Measurements from ENCODE around the gene KCNC1.

The KCNC1 gene

DNA sequence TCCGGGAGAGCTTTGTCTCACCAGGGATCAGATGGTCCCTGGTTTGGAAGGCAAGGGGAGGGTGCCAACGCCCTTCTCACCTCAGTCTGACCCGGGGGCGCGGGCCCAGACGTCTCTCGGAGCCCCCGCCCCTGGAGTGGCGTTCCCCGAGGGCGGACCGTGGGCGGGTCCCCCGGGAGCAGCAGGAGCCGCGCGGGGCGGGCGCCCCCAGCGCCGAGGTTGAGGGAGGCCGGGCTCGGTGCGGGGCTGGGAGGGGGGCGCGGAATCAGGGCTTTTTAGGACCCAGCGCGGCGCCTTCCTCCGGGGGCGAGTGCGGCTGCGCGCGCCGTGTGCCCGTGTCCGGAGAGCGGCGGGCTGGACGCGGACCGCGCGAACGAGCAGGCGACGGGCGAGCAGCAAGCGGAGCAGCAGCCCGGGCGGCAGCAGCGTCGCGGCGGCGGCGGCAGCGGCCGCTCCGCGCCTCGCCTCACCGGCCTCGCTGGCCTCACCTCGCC is at the start of gene KCNC1:
Gene KCNC1 (plus strand): TSS at position 364 of the 494 bp plus-strand sequence. CDS start 1,222 bp downstream, outside the sequence.
- DNase-seq (ENCODE audit: low read depth) = no peak

DNA sequence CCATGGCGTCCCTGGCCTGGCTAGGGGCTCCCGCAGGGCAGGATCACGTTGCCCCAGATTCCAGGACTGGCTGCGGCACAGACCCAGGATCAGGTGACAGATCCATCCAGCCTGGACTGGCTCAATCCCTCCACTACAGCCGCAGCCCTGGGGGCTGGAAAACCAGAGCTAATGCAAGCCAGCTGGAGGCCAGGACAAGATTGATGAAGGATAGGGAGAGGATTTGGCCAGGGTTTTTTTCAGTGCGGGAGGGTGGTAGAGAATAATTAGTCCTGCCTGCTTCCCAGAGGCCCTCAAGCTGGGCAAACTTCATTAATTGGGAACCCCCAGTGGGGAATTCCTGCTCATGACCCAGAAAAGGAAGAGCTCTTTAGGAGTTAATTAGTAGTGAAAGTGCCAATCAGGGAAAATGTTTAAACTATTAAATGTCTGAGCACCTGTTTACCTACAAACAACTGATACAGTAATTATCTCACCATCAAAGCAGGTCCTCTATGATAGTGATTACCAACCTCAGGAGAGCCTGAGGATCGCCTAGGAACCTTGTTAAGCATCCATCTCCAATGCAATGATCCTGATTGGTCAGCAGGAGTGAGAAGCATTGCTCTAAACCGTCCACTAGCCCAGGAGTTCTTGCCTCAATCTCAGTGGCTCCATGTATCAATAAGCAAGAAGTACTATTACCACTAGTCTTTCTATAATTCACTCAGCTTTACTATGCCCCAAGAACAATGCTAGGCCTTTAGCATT is 48.2 kb upstream of the KCNC1 start:
- no peak for DNase-seq (ENCODE audit: low read depth)

DNA sequence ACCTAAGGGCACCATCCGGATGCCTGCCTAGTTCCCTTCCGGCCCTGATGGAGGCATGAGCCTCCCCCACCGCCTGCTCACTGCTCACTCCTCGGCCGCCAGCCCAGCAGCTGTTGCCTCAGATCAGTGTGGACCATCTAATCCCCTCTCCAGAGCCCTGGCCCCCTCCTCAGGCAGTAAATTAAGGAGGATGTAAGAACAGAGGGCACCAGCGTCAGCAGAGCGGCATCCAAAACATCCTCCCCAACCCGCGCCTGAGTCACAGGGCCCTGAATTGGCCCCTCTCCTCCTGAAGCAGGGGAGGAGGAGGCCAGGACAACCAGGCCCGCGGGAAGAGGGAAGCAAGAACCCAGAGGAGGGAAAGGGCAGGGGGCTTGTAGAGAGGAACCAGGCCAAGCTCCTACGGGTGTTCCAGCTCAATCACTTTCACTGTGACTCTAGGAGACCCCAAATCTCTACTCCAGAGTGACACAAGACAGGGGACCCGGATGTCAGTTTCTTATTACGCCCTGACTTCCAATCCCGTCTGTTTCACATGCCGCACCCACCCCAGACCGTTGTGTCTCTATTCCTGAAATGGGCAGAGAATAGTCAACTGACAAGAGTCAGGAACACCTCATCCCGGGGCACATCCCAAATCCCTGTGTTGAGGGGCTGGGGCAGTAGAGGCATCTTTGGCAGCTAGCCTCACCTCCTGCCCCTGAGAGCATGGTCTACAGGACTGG is 46.5 kb upstream of the KCNC1 start:
- DNase-seq (ENCODE audit: low read depth) = no peak

DNA sequence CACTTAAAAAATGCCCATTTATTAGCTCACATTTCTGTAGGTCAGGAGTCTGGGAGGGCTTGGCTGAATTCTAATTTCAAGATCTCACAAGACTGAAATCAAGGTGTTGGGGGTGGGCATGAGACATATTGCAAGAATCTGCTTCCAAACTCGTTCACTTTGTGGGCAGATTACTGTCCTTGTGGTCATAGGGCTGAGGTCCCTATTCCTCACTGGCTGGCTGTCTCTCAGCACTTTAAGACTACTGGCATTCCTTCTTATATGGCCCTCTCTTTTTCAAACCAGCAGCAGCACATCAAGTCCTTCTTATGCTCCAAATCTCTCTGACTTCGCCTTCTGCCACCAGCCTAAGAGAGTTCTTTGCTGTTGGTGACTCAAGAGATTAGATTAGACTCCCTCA is 43.0 kb upstream of the KCNC1 start:
- no peak for DNase-seq (ENCODE audit: low read depth)

DNA sequence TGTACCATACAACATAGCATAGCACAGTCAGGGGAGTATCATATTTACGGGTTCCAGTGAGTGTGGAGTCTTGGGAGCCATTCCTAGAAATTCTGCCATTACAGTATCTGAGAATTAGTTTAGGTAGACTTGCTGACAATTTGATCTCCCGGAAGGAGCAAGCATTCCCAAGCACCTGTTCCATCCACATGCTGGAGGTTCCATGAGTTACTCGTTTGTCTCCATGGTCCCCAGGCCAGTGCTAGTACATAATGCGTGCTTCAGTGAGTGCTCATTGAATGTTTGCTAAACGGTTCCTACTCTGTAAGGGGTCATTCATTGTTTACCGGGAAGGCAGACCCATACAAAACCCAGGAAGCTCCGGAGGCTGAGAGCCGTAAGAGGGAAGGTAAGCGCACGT is 42.6 kb upstream of the KCNC1 start:
- no peak for DNase-seq (ENCODE audit: low read depth)

DNA sequence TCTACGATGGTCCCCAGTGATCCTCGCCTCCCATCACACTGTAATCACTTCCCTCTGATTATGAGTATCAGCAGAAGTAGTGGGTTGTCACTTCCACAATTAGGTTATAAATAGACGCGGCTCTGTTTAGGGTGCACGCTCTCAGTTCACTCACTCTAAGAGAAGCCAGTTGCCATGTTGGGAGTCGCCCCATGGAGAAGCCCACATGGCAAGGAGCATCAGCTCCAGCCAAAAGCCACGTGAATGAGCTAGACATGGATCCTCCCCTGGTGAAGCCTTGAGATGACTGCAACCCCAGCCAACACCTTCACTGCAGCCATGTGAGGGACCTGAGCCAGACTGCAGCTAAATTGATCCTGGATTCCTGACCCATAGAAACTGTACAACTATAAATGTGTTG is 41.6 kb upstream of the KCNC1 start:
- no peak for DNase-seq (ENCODE audit: low read depth)

DNA sequence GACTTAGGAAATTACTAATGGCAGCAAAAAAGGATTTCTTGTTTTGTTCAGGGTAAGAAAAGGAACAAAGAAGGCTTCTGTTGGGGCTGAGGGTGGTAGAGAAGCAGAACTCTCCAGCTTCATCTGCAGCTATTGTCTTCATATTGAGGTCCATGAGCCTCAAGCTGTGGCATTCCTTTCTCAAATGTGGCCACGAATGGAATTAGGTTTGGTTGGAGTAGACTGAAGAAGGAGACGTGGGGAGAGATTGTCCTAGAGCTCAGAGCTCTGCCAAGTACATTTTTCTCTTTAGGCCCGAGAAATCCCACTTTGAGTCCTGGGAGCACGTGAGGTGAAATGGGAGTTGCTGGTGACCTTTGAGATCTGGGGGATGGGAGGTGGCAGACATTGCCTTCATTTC is 41.0 kb upstream of the KCNC1 start:
- no peak for DNase-seq (ENCODE audit: low read depth)

DNA sequence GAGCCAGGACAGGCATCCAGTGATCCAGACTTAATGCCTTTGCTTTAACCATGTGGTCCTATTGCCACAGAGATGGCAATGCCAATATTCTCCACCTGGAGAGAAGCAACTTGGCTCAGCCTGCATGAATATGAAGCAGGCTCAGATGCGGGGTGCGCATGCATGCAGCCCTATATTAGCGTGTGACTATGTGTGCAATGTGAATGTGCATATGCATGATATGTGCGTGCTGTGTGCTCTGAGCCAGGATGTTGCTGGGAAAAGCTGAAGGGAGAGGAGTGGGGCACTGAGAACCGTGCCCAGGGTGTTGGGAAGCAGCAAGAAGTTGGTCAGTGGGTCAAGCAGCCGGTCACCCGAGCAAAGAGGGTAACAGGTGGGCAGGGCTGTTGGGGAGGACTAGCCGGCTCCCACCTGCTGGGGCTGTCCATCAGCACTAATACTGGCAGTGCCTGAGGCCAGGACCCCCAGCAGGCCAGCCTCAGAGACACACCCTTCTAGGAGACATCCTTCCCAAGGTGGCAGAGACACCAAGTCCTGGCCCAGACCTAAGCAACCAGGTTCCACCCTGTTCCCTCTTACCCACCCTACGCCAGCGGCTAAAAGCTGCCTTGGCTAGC is 40.0 kb upstream of the KCNC1 start:
- no peak for DNase-seq (ENCODE audit: low read depth)

DNA sequence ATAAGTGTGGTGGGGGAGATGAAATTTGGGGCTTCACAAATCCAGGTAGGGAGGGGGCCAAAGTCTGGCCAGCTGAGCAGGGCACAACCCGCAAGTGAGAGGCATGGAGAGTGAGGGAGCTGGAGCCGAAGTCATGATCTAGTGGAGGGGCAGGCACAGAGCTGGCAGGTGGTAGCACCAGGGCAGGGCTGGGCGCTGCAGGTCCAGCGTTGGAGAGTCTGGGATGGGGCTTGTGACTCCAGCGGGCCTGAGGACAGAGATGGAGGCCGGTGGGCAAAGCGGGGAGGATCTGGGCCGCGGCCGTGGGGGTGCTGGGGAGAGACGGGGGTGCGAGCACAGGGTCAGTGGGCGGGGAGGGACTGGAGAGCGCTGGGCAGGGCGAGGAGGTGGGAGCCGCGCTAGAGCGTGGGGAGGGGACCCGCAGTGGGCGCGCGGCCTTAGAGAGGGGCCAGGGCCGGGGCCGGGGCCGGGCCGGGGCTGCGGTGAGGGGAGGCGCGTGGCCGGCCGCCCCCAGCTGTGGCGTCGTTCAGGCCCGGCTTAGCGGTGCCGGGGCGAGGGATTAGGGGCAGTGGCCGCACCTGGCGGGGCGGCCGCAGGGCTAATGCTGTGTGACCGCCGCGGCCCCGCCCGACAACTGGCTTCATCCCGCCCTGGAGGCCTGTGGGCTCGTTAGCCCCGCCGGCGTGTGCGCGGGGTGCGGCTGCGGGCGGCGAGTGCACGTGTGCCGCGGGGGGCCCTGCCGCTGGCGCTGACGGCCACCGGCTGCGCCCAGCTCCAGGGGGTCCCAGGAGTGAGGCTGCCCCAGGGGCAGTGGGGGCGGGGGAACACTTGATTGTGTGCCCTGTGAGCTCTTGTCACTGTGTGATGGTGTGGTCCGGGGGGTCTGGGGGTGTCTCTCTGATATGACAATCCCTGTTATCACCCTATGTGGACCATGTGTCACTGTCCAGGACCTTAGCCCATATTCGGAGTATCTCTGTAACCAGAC is 38.8 kb upstream of the KCNC1 start:
- DNase-seq (ENCODE audit: low read depth) = no peak

DNA sequence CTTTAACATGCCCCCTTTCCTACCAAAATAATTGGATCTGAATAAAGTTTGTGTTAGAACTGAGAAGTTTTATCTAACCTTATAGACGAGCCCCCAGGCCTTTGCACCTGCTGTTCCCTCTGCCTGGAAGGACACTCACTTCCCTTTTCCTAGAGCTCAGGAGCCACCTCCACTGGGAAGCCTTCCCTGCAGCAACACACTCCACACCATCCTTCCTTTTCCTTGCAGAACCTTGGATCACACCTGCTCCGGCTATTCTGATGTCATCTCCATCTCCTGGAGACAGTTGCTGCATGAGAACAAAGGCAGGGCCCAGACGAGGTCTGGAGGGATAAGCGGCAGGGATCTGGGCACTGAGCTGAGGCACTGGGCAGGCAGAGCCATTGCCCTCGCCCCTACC is 37.8 kb upstream of the KCNC1 start:
- DNase-seq (ENCODE audit: low read depth) = no peak

DNA sequence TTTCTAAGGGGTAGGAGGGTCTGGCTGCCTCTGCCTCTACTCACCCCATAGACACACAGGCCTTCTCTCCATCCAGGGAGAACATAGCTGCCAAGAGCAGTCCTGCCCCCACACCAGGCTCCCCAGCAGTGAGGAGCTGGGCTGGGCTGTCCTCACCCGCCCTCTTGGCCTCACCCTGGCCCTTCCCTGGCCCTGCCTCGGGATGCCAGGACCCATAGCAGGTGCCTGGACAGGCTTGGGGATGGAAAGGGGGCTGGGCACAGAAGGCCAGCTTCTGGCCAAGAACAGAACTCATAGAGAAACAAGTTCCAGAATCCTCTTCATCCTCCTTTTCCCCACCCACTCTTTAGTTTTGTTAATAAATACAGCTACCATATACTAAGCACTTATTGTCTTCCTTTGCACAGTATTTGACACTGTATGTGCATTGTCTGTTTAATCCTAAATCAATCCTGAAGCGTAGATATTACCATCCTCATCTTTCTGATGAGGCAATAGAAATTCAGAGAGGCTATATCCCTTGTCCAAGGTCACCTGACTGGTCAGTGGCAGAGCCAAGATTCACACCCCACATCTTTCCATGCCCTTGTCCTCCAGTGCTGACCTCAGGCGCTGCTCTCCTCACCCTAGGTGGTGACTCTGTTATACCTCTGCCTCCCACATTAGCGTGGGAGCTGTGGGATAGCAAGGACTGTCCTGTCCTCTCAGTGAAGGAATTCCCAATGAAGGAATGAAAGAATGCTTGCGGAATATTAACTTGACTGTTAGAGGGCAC is 37.2 kb upstream of the KCNC1 start:
- DNase-seq (ENCODE audit: low read depth) = no peak

DNA sequence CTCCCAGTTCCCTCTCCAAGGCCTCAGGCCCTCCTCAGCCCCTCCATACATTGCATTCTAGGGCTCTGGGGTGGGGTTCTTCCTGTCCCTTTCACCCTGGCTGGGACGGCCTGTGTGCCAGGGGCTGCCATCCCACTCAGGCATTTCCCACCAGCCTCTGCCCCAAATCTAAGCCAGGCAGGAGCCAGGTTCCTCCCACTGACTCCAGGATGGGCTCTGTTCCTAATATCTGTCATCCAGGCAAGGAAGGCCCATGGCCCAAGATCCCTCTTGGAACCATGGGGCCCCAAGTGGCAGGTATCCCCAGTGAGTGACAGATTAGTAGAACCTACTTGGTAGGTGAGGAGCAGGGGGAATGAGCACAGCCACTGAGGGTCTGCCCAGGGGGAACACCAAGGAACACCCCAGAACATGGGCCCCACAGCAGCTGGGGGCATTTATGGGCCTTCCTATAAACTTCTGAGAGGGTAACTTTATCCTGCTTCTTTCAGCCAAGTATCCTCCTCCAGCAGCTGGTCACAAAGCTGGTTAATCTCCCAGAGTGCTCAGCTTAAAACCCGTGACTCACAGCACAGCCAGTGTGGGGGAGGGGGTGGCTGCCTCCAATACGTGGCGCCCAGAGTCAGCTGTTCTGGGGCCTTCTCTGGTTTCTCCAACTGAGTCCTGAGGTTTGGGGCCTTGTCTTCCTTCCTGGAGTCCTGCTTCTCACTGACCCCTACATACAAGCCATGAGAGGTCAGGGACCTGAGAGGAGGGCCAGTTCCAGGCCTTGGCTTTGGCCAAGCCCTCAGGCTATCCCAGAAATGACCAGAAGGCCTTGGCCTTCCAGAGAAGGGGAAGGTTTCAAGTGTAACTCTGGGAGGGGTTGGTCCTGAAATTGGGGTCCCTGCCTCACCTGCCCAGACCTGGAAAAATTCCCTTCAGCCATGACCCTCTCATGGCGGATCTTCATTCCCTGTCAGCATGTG is 35.1 kb upstream of the KCNC1 start:
- DNase-seq (ENCODE audit: low read depth) = no peak

DNA sequence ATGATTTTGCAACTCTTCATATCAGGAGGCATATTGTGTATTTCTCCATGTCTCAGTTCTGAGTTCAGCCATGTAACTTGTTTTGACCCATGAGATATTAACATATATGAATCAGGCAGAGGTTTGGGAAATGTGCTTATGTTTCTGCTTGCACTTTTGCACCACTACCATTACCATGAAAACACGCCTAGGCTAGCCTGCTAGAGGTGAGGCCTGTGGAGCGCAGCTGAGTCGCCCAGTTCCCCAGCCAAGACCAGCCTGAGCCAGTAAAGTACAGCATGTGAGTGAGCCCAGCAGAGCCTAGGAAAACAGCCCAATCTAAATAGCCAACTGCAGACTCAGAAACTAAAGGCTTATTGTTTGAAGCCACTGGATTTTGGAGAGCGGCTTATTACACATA is 33.6 kb upstream of the KCNC1 start:
- no peak for DNase-seq (ENCODE audit: low read depth)

DNA sequence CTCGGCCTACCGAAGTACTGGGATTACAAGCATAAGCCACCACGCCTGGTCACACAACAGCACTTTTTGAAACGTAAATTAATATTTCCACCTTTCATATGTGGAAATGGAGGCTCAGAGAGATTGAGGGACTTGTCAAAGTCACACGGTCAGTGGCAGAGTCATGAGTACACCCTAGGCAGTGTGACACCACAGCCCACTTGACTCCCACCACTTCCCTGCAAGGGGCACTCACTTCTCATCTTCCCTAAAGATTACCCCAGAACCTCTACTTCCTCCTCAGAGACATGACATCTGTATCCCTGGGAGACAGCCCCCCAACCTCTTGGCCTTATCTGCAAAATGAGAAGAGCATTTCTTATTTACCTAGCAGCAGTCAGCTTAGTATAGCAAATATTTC is 31.7 kb upstream of the KCNC1 start:
- DNase-seq (ENCODE audit: low read depth) = no peak

DNA sequence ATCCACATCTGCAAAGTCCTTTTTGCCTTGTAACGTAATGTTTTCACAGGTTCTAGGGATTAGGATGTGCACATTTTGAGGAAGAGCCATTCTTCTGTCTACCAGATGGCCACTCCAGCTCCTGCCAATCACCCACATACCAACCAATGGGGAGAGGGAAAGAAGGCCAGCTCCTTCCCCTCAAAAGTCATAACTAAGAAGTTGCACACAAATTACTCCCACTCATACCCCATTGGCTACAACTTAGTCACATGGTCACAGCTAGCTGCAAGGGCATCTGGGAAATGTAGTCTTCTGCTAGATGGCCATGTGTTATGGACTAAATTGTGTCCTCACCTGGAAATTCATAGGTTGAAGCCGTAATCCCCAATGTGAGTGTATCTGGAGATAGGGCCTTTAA is 30.6 kb upstream of the KCNC1 start:
- no peak for DNase-seq (ENCODE audit: low read depth)

DNA sequence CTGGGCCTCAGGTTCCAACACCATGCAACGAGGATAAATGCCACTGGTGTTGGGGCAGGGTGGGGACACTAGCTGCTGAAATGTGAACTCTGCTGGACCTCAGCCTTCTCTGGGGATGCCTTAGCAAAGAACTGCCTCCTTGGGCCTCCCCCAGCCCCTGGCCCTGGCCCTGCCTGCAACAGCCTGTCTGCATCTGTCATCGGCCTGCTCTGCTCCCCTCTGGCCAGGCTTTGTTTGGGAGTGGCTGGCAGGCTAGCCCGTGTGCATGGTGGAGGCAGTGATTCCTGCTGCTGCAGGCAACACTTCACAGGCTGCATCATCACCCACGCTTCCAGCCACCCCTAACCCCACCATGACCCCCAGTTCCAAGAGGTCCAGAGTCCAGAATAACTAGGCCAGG is 26.8 kb upstream of the KCNC1 start:
- no peak for DNase-seq (ENCODE audit: low read depth)

DNA sequence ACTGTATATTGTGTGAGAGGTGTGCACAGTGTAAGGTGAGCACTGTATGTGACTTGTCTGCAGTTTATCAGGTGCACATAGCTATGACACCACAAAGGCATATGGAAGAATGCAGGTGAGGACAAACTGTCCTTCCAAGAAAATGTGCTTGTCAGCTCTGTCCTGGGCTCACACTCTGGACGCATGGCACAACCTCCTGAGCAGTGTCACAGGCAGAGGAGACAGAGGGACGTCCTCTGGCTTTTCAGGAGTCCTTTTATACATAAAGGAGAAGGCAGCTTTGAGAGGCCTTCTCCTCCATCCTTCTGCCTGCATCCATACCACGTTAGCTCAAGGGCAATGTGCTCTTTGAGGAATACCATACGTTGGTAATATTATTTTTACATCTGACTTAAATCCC is 22.7 kb upstream of the KCNC1 start:
- no peak for DNase-seq (ENCODE audit: low read depth)

DNA sequence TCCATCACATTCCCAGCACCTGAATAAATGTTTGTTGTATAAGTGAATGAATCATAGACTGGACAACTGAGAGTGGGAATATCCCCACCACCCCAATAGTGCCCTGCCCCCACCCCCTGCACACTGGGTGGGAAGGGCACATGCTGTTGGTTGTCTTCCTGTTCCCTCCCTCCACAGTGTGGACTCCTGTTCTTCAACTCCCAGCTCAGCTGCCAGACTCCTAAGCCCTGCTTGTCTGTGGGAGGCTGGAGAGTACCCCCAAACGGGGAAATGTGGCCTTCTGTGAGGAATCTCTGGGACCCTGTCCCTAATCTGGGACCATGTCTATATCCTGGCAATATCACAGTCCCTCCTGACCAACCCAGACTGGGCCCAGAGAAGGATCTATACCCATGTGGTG is 20.7 kb upstream of the KCNC1 start:
- no peak for DNase-seq (ENCODE audit: low read depth)

DNA sequence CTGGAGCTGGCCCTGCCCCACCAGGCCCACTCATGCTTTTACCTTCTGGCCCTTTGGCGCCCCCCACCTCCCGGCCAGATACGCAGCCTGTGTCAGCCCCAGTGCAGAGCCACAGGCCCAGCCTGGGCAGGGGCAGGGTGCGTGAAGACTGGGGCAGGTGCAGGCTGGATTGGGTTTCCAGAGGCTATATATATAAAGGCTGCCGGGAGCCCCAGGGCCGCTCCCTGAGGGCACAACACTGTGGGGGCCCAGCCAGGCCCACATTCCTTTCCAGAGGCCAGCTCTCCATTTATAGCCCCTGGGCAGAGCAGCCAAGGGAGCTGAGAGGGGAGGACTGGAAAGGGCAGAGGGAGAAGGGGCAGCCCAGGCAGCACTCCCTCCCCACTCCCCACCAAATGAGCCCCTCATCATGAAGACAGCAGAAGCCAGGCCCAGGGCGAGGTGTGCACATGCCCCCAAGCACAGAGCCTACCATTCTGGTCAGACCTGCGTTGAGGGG is 20.2 kb upstream of the KCNC1 start:
- no peak for DNase-seq (ENCODE audit: low read depth)

DNA sequence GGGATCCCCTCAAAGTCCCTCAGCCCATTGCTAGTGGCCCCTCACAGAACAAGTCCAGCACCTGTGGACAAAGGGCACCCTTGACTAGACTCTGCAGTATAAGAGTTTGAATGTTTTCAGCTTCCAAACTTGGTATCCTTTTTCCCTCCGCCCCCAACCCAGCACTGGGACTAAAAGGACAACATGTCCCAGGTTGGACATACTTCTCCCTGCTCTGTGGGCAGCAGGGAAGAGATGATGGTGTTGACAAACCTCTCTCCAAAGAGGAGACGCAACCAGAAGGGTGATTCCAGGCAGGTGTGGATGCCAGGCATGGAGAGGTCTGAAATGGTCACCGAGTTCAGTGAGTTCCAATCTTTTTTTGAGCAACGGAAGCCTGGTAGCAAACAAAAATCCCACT is 19.7 kb upstream of the KCNC1 start:
- DNase-seq (ENCODE audit: low read depth) = no peak

Data from stromal cell of bone marrow (primary cell).